GM18858 (cell line): ENCODE results near the gene SLCO1C1.
"Not testable (repeated sequence)": the region's sequence is repeated elsewhere in the genome, so short reads cannot be mapped to it uniquely, and the experiment has no call there.

Source experiments
- ATAC-seq: cut with Tn5 transposase; IDR thresholded peaks from one replicate; pipeline ENCODE4 v1.9.1; 2021; ENCODE audit not compliant: unreplicated experiment

Gene SLCO1C1

GRCh38 chr12:20783796-20784357, 88.7 kb downstream of the SLCO1C1 start:
- not testable (repeated sequence) for ATAC-seq

DNA sequence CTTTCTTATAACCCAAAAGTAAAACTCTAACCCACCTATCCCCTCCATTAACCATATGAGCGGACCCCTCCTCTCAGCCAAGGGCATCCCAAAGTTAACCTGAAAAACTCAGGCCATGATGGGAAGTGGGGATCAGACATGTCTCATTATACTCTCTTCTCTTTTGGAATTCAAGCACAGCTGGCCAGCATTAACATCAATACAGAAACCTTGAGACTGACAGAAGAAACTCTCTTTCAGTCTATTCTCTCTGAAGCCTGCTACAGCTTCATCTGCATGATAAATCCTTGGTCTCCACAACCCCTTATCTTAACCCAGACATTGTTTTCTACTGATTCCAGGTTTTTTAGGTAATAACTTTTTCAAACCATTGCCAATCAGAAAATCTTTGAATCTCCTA, 97.8 kb downstream of the SLCO1C1 start:
- no peak for ATAC-seq

- no peak for ATAC-seq
Measured at GRCh38 chr12:20798554-20798953, 103.4 kb downstream of the SLCO1C1 start.

GRCh38 chr12:20800160-20800559, 105.0 kb downstream of the SLCO1C1 start:
- ATAC-seq, result no peak

DNA sequence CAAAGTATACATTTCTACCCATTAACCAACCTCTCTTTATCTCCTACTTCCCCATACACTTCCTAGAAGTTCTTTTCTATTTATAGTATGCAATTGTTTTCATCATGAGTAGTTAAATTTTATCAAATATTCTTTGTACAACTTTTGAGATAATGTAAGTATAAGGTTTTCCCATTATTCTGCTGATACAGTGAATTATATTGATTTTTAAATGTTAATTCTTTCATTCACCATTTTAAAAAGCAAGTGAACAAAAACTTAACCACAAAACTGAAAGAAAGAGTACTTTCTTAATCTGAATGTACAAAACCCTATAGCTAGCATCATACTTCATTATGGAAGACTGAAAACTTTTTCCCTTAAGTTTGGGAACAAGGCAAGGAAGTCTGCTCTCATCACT, 105.9 kb downstream of the SLCO1C1 start:
- no peak for ATAC-seq
